ENCODE data around the gene MFSD6. TPM values are rescaled to one million over a fixed set of nuclear protein-coding genes. Genes with fewer than 3 reads are reported as not detected.

Gene MFSD6
- total and polyA plus RNA-seq, 4 donors, result 11.7 to 61.7 (median 37.4) TPM

GRCh38 chr2:190545555-190546385, 137.6 kb downstream of the MFSD6 start:
- 77% methylated on average over 5 of the region's 5 CpGs for WGBS, 2 donors
- DNase-seq (peak in 2 of 3 donors; percentile 35 to 66), ATAC-seq (ENCODE audit: insufficient read depth, low FRiP score) (no peak)
- no peak overlapping the region for H3K4me3 ChIP-seq
- H3K36me3 ChIP-seq (ENCODE audit: control insufficient read depth in 4 of 4, insufficient read depth in 4 of 4, low read length in 4 of 4), result no peaks in the 10 kb centered on the region
- TF ChIP-seq, protein P1, sequence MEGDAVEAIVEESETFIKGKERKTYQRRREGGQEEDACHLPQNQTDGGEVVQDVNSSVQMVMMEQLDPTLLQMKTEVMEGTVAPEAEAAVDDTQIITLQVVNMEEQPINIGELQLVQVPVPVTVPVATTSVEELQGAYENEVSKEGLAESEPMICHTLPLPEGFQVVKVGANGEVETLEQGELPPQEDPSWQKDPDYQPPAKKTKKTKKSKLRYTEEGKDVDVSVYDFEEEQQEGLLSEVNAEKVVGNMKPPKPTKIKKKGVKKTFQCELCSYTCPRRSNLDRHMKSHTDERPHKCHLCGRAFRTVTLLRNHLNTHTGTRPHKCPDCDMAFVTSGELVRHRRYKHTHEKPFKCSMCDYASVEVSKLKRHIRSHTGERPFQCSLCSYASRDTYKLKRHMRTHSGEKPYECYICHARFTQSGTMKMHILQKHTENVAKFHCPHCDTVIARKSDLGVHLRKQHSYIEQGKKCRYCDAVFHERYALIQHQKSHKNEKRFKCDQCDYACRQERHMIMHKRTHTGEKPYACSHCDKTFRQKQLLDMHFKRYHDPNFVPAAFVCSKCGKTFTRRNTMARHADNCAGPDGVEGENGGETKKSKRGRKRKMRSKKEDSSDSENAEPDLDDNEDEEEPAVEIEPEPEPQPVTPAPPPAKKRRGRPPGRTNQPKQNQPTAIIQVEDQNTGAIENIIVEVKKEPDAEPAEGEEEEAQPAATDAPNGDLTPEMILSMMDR (IDR thresholded peaks at IDR 0.05; ENCODE audit: control extremely low read depth, extremely low read depth), result no peak
- no peaks in the 10 kb centered on the region for H3K4me1 ChIP-seq (ENCODE audit: control insufficient read depth in 5 of 5, insufficient read depth in 5 of 5, low read length in 5 of 5)
- H3K9ac ChIP-seq (ENCODE audit: insufficient read depth in 1 of 2, low read length in 2 of 2), result peak overlapping the region in 1 of 2 donors; percentile 35
- no peak overlapping the region for H3K27ac ChIP-seq (ENCODE audit: low read depth in 1 of 2, low read length in 1 of 2)
- peaks cover 0 to 5% (median under 1%) of the 10 kb centered on the region in 4 donors for H3K9me3 ChIP-seq (ENCODE audit: control insufficient read depth in 4 of 4, insufficient read depth in 3 of 4, low read length in 3 of 4)
- no peaks in the 10 kb centered on the region for H3K27me3 ChIP-seq (ENCODE audit: control insufficient read depth in 3 of 3, insufficient read depth in 3 of 3, low read length in 2 of 3)

GRCh38 chr2:190546734-190547133, 138.6 kb downstream of the MFSD6 start:
- Histone ChIP-seq H3K36me3 (ENCODE audit: control insufficient read depth in 4 of 4, insufficient read depth in 4 of 4, low read length in 4 of 4) (no peaks in the 10 kb centered on the region), H3K4me3 (no peak overlapping the region), H3K4me1 (ENCODE audit: control insufficient read depth in 5 of 5, insufficient read depth in 5 of 5, low read length in 5 of 5) (no peaks in the 10 kb centered on the region), H3K27ac (ENCODE audit: low read depth in 1 of 2, low read length in 1 of 2) (no peak overlapping the region), H3K9me3 (ENCODE audit: control insufficient read depth in 4 of 4, insufficient read depth in 3 of 4, low read length in 3 of 4) (peaks cover 0 to 4% (median 0%) of the 10 kb centered on the region in 4 donors), H3K27me3 (ENCODE audit: control insufficient read depth in 3 of 3, insufficient read depth in 3 of 3, low read length in 2 of 3) (no peaks in the 10 kb centered on the region), H3K9ac (ENCODE audit: insufficient read depth in 1 of 2, low read length in 2 of 2) (no peak overlapping the region)
- DNase-seq, result no peak
- 91 to 97% methylated on average over 3 of the region's 3 CpGs for WGBS, 2 donors
- TF ChIP-seq, protein P1 (IDR thresholded peaks at IDR 0.05; ENCODE audit: control extremely low read depth, extremely low read depth), result no peak
- ATAC-seq (ENCODE audit: insufficient read depth, low FRiP score), result no peak

GRCh38 chr2:190547886-190548285, 139.7 kb downstream of the MFSD6 start:
- no peak overlapping the region for H3K27ac ChIP-seq (ENCODE audit: low read depth in 1 of 2, low read length in 1 of 2)
- no peaks in the 10 kb centered on the region for H3K4me1 ChIP-seq (ENCODE audit: control insufficient read depth in 5 of 5, insufficient read depth in 5 of 5, low read length in 5 of 5)
- no peaks in the 10 kb centered on the region for H3K27me3 ChIP-seq (ENCODE audit: control insufficient read depth in 3 of 3, insufficient read depth in 3 of 3, low read length in 2 of 3)
- no peak overlapping the region for H3K4me3 ChIP-seq
- TF ChIP-seq, protein P1 (IDR thresholded peaks at IDR 0.05; ENCODE audit: control extremely low read depth, extremely low read depth), result no peak
- no peaks in the 10 kb centered on the region for H3K36me3 ChIP-seq (ENCODE audit: control insufficient read depth in 4 of 4, insufficient read depth in 4 of 4, low read length in 4 of 4)
- no peak overlapping the region for H3K9ac ChIP-seq (ENCODE audit: insufficient read depth in 1 of 2, low read length in 2 of 2)
- DNase-seq, result no peak
- no peak for ATAC-seq (ENCODE audit: insufficient read depth, low FRiP score)
- no peaks in the 10 kb centered on the region for H3K9me3 ChIP-seq (ENCODE audit: control insufficient read depth in 4 of 4, insufficient read depth in 3 of 4, low read length in 3 of 4)

All from lung (tissue), 12 donors.